GM12878 (cell line): ENCODE results near the gene CRB2.

ENCODE experiments used
- EP300 ChIP-seq, 2 experiments: fragments of 150-350 bp in 1 of 2; IDR thresholded peaks; 2 replicates each; pipeline ENCODE4 v1.6.1; 2011 to 2012; ENCODE audit warnings: low read depth in 2 of 2, low read length in 2 of 2, borderline replicate concordance in 1 of 2, improper control_type of control experiment in 1 of 2, inconsistent platforms in 1 of 2; ENCODE audit not compliant: control insufficient read depth in 1 of 2
- HDAC6 ChIP-seq: fragments of 200-600 bp; sonication (generic); IDR thresholded peaks from one replicate; pipeline ENCODE4 v1.8.0; 2017; ENCODE audit warnings: antibody characterized with exemption; ENCODE audit not compliant: unreplicated experiment
- POLR2AphosphoS5 ChIP-seq: IDR thresholded peaks from 2 replicates; pipeline ENCODE4 v1.6.1; 2011; ENCODE audit warnings: mild to moderate bottlenecking, low read length, inconsistent platforms
- TF ChIP-seq, protein P1 (sequence below): IDR thresholded peaks from 2 replicates; pipeline ENCODE4 v1.6.1; 2011; ENCODE audit warnings: mild to moderate bottlenecking, low read depth, low read length, moderate library complexity; ENCODE audit not compliant: insufficient replicate concordance
- TF ChIP-seq, protein P2 (sequence below), 3 experiments: IDR thresholded peaks in 2 of 3; conservative IDR thresholded peaks in 1 of 3; 2 replicates each; pipeline ENCODE4 v1.5.1; 2011; ENCODE audit warnings: low read depth in 3 of 3, low read length in 3 of 3, mild to moderate bottlenecking in 3 of 3, control low read depth in 2 of 3, moderate library complexity in 2 of 3, inconsistent platforms in 1 of 3, mixed read lengths in 1 of 3; ENCODE audit not compliant: control insufficient read depth in 2 of 3, insufficient read depth in 1 of 3; ENCODE audit errors: extremely low read depth in 1 of 3

DNA sequence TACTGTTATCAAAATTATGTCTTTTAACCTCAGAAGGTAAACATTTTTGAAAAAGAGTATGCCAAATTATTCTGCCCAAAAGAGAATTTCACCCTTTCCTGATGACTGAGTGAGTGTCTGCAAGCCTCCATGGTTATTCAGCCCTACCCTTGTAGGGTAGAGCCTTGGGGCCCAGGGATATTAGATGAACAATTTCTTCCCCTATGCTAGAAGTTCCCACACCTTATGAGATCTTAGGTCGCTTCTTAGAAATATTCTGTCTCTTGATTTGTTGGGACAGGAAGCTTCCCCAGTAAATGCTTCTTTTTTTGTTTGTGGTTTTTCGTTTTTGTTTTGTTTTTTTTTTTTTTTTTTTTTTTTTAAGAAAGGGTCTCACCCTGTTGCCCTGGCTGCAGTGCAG is 3.1 kb downstream of the CRB2 start:
- TF ChIP-seq, protein P1, sequence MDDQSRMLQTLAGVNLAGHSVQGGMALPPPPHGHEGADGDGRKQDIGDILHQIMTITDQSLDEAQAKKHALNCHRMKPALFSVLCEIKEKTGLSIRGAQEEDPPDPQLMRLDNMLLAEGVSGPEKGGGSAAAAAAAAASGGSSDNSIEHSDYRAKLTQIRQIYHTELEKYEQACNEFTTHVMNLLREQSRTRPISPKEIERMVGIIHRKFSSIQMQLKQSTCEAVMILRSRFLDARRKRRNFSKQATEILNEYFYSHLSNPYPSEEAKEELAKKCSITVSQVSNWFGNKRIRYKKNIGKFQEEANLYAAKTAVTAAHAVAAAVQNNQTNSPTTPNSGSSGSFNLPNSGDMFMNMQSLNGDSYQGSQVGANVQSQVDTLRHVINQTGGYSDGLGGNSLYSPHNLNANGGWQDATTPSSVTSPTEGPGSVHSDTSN, result no peak
- TF ChIP-seq, protein P2, sequence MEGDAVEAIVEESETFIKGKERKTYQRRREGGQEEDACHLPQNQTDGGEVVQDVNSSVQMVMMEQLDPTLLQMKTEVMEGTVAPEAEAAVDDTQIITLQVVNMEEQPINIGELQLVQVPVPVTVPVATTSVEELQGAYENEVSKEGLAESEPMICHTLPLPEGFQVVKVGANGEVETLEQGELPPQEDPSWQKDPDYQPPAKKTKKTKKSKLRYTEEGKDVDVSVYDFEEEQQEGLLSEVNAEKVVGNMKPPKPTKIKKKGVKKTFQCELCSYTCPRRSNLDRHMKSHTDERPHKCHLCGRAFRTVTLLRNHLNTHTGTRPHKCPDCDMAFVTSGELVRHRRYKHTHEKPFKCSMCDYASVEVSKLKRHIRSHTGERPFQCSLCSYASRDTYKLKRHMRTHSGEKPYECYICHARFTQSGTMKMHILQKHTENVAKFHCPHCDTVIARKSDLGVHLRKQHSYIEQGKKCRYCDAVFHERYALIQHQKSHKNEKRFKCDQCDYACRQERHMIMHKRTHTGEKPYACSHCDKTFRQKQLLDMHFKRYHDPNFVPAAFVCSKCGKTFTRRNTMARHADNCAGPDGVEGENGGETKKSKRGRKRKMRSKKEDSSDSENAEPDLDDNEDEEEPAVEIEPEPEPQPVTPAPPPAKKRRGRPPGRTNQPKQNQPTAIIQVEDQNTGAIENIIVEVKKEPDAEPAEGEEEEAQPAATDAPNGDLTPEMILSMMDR (IDR thresholded peaks at IDR 0.05 in 2 of 3, conservative IDR thresholded peaks at IDR 0.05 in 1 of 3; ENCODE audit: control insufficient read depth in 2 of 3, extremely low read depth in 1 of 3, insufficient read depth in 1 of 3, low read depth in 3 of 3, low read length in 3 of 3), result no peak
- TF ChIP-seq POLR2AphosphoS5, result no peak
- no peak for TF ChIP-seq EP300 (IDR thresholded peaks at IDR 0.05; ENCODE audit: borderline replicate concordance in 1 of 2, control insufficient read depth in 1 of 2, low read depth in 2 of 2, low read length in 2 of 2)
- TF ChIP-seq HDAC6, result no peak
